Fibroblast of gingiva (primary cell): ENCODE measurements around the gene JADE1.

Experiments
- DNase-seq: peaks from one replicate; pipeline ENCODE4 v3.0.0-alpha.2; 2011; ENCODE audit warnings: low read depth

Gene JADE1

DNA sequence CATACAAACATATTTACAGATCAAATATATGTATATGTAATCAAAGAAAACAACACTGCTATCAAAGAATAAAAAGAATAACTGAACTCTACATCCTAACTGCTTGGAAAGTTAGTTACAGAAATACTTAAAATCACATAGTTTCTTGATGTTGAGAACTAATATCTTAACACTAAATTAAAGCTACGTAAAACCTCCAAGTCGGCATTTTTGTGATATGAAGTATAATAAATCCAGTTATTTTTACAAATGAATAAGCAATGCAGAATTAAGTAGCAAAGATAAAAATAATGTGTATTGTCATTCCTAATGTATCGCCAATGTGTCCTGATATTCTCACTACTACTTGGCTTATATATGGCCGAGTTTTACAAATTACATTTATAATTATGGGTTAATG is 68.4 kb downstream of the JADE1 start:
- no peak for DNase-seq

DNA sequence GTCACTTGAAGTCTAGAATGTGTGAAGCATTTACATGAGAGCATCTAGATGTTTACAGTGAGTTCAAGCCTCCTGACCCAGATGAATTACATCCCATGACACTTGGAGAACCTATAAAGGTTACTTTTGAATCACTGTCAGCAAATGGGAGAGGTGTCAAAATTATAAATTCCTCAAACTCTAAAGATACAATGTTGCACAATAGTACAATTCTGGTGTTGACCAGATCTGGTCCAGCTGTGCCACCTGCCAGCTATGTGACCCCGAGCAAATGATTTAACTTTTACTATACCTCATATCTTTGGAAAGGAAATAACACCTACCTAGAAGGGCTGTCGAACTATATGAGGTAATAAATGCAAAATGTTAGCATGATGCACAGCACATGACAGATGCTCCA is 69.8 kb downstream of the JADE1 start:
- no peak for DNase-seq

DNA sequence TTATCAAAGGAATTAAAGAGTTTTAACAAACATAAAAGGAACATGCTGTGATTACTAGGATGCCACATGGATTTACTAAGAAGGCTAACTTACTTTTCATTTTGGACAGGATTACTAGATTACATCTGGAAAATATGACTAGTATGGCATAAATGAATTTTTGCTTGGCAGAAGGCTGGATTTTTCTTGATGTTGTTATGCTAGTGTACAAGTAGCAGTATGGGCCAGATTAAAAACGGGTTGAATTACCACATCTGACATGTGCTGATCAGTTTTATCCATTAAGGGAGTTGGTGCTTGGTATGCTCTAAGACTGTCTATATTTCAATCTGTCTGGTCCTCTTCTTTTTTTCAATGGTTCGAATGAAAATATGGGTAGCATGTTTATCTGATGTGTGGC is 70.5 kb downstream of the JADE1 start:
- DNase-seq: peak; percentile 60

DNA sequence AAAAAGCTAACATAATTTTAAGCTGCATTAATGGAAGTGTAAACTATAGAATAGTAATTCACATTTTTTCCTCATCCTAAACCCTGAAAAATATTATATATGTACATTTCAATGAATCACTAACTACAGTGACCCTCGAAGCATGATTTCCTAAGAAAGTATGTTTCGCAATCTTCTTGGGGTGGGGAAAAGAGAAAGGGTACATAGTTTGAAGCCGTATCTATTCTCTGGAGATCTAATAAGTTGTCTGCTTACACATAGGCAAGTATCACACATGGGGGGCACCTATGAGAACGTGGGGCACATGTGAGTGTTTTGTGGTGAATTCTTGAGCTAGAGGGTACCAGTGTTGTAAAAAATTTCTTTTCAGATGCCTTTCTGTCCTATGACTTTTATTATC is 71.2 kb downstream of the JADE1 start:
- DNase-seq: no peak

- no peak for DNase-seq
These were observed 95.3 kb downstream of the JADE1 start for GRCh38 chr4:128904821-128905220.

GRCh38 chr4:128906581-128906980 is 97.1 kb downstream of the JADE1 start:
- no peak for DNase-seq

DNA sequence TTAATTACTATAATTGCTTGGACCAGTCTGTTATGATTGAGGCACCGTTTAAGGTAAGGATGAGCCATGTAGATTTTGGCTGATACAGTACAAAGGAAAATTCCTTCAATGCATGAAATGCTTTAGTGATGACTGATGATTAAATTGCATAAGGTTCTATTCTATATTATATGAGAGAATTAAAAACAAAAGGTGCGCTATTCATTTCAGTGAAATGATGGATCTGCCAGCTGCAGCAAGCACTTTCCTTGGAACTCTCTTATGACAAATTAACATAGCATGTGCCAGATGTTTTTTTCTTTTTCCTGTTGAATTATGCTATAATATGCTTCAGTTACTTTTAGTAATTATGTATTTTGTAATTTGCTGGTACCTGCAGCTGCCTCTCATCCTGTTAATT is 98.5 kb downstream of the JADE1 start:
- no peak for DNase-seq

- DNase-seq: peak; percentile 38
These were observed 99.2 kb downstream of the JADE1 start for GRCh38 chr4:128908735-128909134.

DNA sequence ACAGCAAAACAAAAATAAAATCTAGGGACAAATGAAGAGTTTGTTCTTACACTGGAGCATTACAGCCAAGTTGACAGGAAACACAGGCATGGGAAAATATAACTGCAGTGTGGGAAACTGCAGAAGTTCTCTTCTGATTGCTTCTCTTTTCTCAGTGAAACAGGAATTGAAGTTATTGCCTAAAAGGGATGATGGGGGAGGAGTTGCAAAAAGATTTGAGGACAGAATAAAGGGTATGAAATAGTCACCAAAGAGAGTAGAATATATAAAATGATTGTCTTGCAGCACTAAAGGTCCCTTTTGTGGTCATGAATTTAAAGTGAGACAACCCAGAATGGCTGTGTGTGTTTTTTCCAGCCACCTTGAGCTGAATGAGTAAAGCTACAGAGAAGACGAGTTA is 103.7 kb downstream of the JADE1 start:
- no peak for DNase-seq

- no peak for DNase-seq
These were observed 106.0 kb downstream of the JADE1 start for GRCh38 chr4:128915544-128915943.

- no peak for DNase-seq
These were observed 107.3 kb downstream of the JADE1 start for GRCh38 chr4:128916832-128917231.

DNA sequence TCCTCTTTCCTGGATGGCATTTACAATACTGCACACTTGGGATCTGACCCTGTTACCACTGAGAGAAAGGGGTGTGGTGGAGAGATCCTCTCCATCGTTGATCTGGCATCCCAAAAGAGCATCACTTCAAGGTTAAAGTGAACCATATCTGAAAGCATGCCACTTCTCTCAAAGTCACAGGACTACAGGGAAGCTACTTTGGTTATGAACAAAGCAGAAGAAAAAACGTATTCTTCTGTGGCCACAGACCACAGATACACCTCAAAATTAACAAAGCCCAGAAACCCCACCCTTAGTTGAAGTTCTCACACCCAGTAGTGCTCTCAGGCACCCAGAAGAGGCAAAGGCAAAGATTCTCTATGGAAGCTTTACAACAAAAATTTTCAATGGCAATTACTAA is 108.3 kb downstream of the JADE1 start:
- no peak for DNase-seq

GRCh38 chr4:128921954-128922353 is 112.5 kb downstream of the JADE1 start:
- no peak for DNase-seq
